ENCODE results near the gene UBASH3A.

UBASH3A gene

GRCh38 chr21:42474043-42474831, 70.5 kb downstream of the UBASH3A start:
- H3K4me3 ChIP-seq (ENCODE audit: low read depth, low read length): no peak overlapping the region
- no peak for TF ChIP-seq CTCF (IDR thresholded peaks at IDR 0.05; ENCODE audit: low read depth, low read length)

- H3K4me3 ChIP-seq (ENCODE audit: low read depth, low read length): no peak overlapping the region
- no peak for TF ChIP-seq CTCF (IDR thresholded peaks at IDR 0.05; ENCODE audit: low read depth, low read length)
Measured at GRCh38 chr21:42475036-42475435, 71.3 kb downstream of the UBASH3A start.

- no peak overlapping the region for H3K4me3 ChIP-seq (ENCODE audit: low read depth, low read length)
- no peak for TF ChIP-seq CTCF (IDR thresholded peaks at IDR 0.05; ENCODE audit: low read depth, low read length)
Measured at GRCh38 chr21:42475526-42476387, 72.1 kb downstream of the UBASH3A start.

- no peak overlapping the region for H3K4me3 ChIP-seq (ENCODE audit: low read depth, low read length)
- no peak for TF ChIP-seq CTCF (IDR thresholded peaks at IDR 0.05; ENCODE audit: low read depth, low read length)
Measured at GRCh38 chr21:42476388-42477331, 73.0 kb downstream of the UBASH3A start.

- no peak for TF ChIP-seq CTCF (IDR thresholded peaks at IDR 0.05; ENCODE audit: low read depth, low read length)
- H3K4me3 ChIP-seq (ENCODE audit: low read depth, low read length): no peak overlapping the region
Measured at GRCh38 chr21:42478504-42478903, 74.8 kb downstream of the UBASH3A start.

- TF ChIP-seq CTCF (IDR thresholded peaks at IDR 0.05; ENCODE audit: low read depth, low read length): no peak
- H3K4me3 ChIP-seq (ENCODE audit: low read depth, low read length): no peak overlapping the region
Measured at GRCh38 chr21:42479582-42479981, 75.9 kb downstream of the UBASH3A start.
